Epithelial cell of proximal tubule (primary cell): ENCODE measurements around the gene AAK1. TPM values are rescaled to one million over a fixed set of nuclear protein-coding genes. Genes with fewer than 3 reads are reported as not detected.

Experiments used
- DNase-seq: peaks from one replicate; pipeline ENCODE4 v3.0.0-alpha.2; 2011; ENCODE audit warnings: low read depth
- H3K4me3 ChIP-seq: 2 replicates; pipeline ENCODE4 v1.5.1; 2011; ENCODE audit warnings: low read depth, mild to moderate bottlenecking, low read length
- CTCF ChIP-seq: conservative IDR thresholded peaks from 2 replicates; pipeline ENCODE4 v1.5.1; 2012; ENCODE audit warnings: low read depth, mild to moderate bottlenecking, low read length
- total RNA-seq: library from RNA; depleted of rRNA; stranded (reverse); fragments of >200 nt; gene quantifications from 2 replicates; pipeline ENCODE4 v1.2.3, GENCODE V29; 2015

The AAK1 gene
- total RNA-seq, 1 donor from 2014 or later: 32.2 TPM

- no peak overlapping the region for H3K4me3 ChIP-seq
- no peak for TF ChIP-seq CTCF
- DNase-seq: no peak
These were observed 39.4 kb downstream of the AAK1 start for GRCh38 chr2:69604026-69604678.

GRCh38 chr2:69603146-69603743 is 40.3 kb downstream of the AAK1 start:
- H3K4me3 ChIP-seq: no peak overlapping the region
- no peak for DNase-seq
- TF ChIP-seq CTCF: no peak

GRCh38 chr2:69601179-69601612 is 42.3 kb downstream of the AAK1 start:
- no peak for TF ChIP-seq CTCF
- no peak overlapping the region for H3K4me3 ChIP-seq
- DNase-seq: no peak

- no peak for DNase-seq
- no peak for TF ChIP-seq CTCF
- no peak overlapping the region for H3K4me3 ChIP-seq
These were observed 43.1 kb downstream of the AAK1 start for GRCh38 chr2:69600425-69600824.

- no peak overlapping the region for H3K4me3 ChIP-seq
- TF ChIP-seq CTCF: no peak
- no peak for DNase-seq
These were observed 45.5 kb downstream of the AAK1 start for GRCh38 chr2:69597843-69598610.

- DNase-seq: no peak
- H3K4me3 ChIP-seq: no peak overlapping the region
- no peak for TF ChIP-seq CTCF
These were observed 46.4 kb downstream of the AAK1 start for GRCh38 chr2:69597105-69597504.
